ENCODE measurements around the gene CEBPA.

The CEBPA gene

DNA sequence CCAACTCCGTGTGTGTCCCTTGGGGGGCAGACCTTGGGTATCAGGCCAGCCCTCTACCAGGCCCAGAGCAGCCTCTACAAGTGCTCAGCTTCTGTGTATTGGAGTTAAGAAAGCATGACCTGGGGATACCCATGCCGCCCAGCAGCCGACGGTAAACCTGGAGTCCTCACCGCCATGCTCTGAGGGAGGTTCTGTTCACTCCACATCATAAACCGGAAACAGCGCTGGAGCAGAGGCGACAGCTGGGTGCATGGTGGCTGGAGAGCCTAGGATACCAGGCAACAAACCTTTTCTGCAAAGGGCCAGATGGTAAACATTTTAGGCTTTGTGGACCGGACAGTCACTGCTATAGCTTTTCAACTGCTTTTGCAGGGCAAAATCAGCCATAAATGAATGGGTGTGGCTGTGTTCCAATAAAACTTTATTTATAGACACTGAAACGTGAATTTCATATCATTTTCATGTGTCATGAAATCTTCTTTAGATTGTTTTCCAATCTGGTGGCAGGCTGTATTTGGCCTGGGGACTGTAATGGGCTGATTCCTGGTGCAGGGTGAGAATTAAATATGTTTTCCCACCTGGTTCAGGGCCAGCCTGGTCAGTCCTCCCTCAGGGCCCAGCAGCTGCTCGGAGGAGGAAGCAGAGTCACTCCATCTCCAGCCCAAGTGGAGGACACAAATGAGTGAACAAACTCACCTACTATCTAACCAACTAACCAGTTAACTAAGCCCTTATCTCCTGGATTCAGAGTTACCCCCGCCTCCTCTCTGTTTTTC is 30.9 kb downstream of the CEBPA start:
- no peak for DNase-seq (ENCODE audit: low spot score)

GRCh38 chr19:33270769-33271168 is 31.6 kb downstream of the CEBPA start:
- no peak for DNase-seq (ENCODE audit: low spot score)

DNA sequence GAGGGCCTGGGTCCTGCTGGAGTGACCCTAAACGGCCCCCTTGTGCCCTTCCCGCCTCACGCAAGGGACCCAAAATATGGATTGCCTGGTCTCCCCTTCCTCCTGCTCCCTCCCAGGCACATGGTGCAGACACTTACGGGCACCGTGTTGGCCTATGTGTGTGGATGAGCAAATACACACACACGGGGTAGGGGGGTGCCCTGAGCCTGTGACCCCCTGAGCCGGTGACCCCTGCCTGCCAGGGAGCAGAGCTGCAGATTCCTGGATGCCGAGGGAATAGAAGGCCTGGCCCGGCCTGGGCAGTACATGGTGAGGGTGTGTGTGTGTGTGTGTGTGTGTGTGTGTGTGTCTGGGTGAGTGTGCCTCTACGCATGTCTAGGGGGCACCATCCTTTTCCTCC is 33.3 kb downstream of the CEBPA start:
- DNase-seq (ENCODE audit: low spot score), result no peak

GRCh38 chr19:33268162-33268991 is 34.0 kb downstream of the CEBPA start:
- DNase-seq (ENCODE audit: low spot score), result no peak

DNA sequence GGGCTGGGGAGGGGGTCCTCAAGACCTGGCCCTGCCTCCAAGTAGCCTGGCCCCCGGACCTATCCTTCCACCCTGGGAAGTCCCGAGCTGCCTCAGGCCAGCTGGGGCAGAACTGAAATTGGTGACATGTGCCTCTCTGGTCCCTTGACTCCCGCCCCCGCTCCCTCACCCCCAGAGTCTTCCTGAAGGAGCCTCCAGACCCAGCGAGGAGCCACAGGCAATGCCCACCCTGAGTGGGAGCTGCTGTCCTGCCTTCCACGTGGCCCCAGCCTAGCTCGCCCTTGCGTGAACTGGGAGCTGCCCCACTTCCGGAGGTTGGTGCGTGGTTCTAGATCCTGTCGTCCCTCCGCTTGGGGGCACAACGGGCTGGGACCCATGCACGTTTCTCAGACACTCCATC is 34.6 kb downstream of the CEBPA start:
- no peak for DNase-seq (ENCODE audit: low spot score)

- DNase-seq (ENCODE audit: low spot score), result no peak
Observed at GRCh38 chr19:33266974-33267484, 35.3 kb downstream of the CEBPA start.

GRCh38 chr19:33264881-33265445 is 37.4 kb downstream of the CEBPA start:
- DNase-seq (ENCODE audit: low spot score), result no peak

DNA sequence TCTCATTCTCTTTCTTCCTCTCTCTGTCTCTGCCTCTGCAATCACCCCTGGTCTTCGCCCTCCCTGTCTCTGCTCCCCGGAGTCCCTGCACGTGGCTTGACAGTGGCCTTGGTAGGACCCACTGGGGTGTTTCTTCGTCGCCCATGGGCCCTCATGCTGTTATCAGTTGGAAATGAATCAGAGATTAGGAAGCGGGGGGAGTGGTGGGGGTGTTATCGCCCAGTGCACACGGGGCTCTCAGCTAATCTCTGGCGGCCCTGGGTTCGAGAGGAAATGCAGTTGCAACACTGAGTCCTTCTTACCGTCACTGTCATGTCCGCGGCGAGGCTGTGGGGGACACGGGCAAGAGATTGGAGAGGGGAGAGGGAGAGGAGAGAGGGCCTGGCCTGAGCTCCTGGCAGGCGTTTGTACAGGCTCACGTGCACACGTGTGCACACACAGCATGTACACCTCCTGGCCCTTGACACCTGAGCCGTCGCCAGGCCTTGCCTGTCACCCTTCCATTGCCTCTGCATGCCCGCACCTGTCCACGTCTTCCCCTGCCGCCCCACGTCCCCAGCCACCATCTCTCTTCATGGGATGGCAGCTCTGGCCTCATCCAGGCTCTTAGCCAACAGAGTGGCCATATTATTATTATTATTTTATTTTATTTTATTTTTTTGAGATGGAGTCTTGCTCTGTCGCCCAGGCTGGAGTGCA is 38.9 kb downstream of the CEBPA start:
- DNase-seq (ENCODE audit: low spot score), result no peak

GRCh38 chr19:33261511-33262189 is 40.7 kb downstream of the CEBPA start:
- no peak for DNase-seq (ENCODE audit: low spot score)

GRCh38 chr19:33260628-33261418 is 41.5 kb downstream of the CEBPA start:
- no peak for DNase-seq (ENCODE audit: low spot score)

- no peak for DNase-seq (ENCODE audit: low spot score)
Observed at GRCh38 chr19:33259539-33259938, 42.8 kb downstream of the CEBPA start.

DNA sequence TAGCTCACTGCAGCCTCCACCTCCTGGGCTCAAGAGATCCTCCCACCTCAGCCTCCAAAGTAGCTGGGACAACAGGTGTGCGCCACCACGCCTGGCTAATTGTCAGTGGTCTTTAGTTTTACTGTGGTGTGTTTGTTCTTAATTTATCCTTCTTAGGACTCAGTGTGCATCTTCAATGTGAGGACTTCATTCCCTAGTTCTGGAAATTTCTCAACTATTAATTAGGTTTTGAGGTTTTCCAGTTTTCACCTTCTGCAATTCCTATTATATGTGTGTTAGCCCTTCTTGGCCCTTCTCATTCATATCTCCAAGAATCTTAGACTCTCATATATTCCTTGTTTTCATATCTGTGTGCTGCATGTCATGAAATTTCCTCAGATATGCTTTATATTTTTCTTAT is 44.5 kb downstream of the CEBPA start:
- DNase-seq (ENCODE audit: low spot score), result no peak

DNA sequence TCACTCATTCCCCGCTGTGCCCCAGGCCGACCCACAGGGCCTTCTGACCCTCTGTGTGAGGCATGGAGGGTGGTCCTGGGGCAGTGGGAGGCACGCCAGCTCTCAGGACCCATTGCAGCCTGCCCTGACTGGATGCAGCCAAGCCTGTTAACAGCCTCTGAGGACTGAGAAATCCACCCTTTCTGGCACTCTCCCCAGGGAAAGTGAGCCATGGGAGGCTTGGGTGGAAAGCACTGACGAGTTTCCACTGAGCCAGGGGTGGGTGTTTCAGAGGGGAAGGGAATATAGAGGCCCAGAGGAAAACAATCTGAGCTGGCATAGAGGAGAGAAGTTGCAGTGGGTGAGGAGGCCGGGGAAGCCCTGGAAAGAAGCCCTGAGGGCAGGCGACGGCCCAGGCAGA is 46.1 kb downstream of the CEBPA start:
- no peak for DNase-seq (ENCODE audit: low spot score)

- DNase-seq (ENCODE audit: low spot score), result no peak
Observed at GRCh38 chr19:33255781-33256180, 46.6 kb downstream of the CEBPA start.

DNA sequence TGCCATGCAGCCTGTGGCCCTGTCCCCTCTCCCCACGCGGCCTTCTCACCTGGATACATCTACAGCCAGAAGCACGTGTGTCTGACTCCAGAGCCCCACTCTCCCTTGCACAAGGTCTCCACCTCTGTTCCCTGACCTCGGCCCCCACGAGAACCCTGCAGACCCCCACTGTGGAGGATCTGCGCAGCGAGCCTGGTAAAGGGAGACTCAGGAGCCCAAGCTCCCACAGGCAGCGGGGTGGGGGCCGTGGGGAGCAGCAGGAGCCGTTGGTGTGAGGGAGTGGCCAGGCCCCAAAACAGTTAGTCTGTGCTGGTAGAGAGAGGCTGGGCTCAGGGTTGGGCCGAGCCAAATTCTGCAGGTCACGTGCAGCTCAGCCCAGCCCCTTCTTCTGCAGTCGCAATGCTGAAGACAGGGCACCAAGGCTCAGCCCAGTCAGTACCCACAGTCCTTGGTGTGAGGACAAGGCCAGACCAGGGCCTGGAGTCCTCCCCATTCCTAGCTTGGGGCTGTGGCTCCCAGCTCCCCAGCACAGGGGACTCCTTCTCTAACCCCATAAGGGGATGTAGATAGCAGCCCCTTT is 48.0 kb downstream of the CEBPA start:
- DNase-seq (ENCODE audit: low spot score), result no peak

- no peak for DNase-seq (ENCODE audit: low spot score)
Observed at GRCh38 chr19:33252971-33253370, 49.4 kb downstream of the CEBPA start.

- DNase-seq (ENCODE audit: low spot score), result no peak
Observed at GRCh38 chr19:33252418-33252962, 49.8 kb downstream of the CEBPA start.

- no peak for DNase-seq (ENCODE audit: low spot score)
Observed at GRCh38 chr19:33251526-33252090, 50.7 kb downstream of the CEBPA start.

- DNase-seq (ENCODE audit: low spot score), result no peak
Observed at GRCh38 chr19:33251076-33251475, 51.3 kb downstream of the CEBPA start.

GRCh38 chr19:33250500-33250899 is 51.8 kb downstream of the CEBPA start:
- no peak for DNase-seq (ENCODE audit: low spot score)

Data from AG08396 (cell line).